ENCODE results near the gene MTHFD2.
A peak's percentile ranks its signal among the peaks of the same experiment; 100 is the strongest.

The MTHFD2 gene

GRCh38 chr2:74188018-74188601, 10.3 kb upstream of the MTHFD2 start (continued):
- TF ChIP-seq ZNF791 (tag by site-specific recombination; IDR thresholded peaks at IDR 0.05) (no peak), ZNF600 (tag by site-specific recombination; IDR thresholded peaks at IDR 0.05) (peak; percentile 97), TSHZ1 (tag by site-specific recombination; IDR thresholded peaks at IDR 0.05; ENCODE audit: borderline replicate concordance) (no peak), ZNF629 (tag by site-specific recombination; IDR thresholded peaks at IDR 0.05) (0 out of 2 replicates have a peak, but pooled peaks have one; percentile 29), ZNF366 (tag by site-specific recombination; conservative IDR thresholded peaks at IDR 0.05) (peak; percentile 84), PRDM6 (tag by site-specific recombination; IDR thresholded peaks at IDR 0.05) (no peak), ZXDB (tag by site-specific recombination; IDR thresholded peaks at IDR 0.05) (no peak), ZNF560 (tag by site-specific recombination; IDR thresholded peaks at IDR 0.05; ENCODE audit: borderline replicate concordance) (no peak), ZNF704 (tag by site-specific recombination; IDR thresholded peaks at IDR 0.05) (no peak), ZNF398 (tag by site-specific recombination; IDR thresholded peaks at IDR 0.05) (peak; percentile 53)

GRCh38 chr2:74188696-74189095, 9.7 kb upstream of the MTHFD2 start:
- Histone ChIP-seq H3K27ac (ENCODE audit: extremely low read depth, low read depth, low read length) (no peak overlapping the region), H3K4me3 (ENCODE audit: low read depth, low read length) (no peak overlapping the region), H3K4me1 (ENCODE audit: control insufficient read depth, insufficient read depth, low read length) (no peaks in the 10 kb centered on the region), H3K9me3 (ENCODE audit: control insufficient read depth, insufficient read depth, low read depth, low read length) (no peaks in the 10 kb centered on the region), H3K36me3 (ENCODE audit: control insufficient read depth in 2 of 2, insufficient read depth in 1 of 2, low read length in 2 of 2) (no peaks in the 10 kb centered on the region)
- TF ChIP-seq ZNF843 (tag by site-specific recombination; IDR thresholded peaks at IDR 0.05) (no peak), ZNF692 (tag by site-specific recombination; IDR thresholded peaks at IDR 0.05) (no peak), ZNF677 (tag by site-specific recombination; IDR thresholded peaks at IDR 0.05) (no peak), REST (tag by site-specific recombination; IDR thresholded peaks at IDR 0.05) (no peak), ZSCAN16 (tag by site-specific recombination; IDR thresholded peaks at IDR 0.05) (no peak), ZNF433 (tag by site-specific recombination; IDR thresholded peaks at IDR 0.05; ENCODE audit: low read depth) (no peak), ZBTB49 (tag by site-specific recombination; IDR thresholded peaks at IDR 0.05; ENCODE audit: low read depth) (no peak), ZEB2 (tag by site-specific recombination; IDR thresholded peaks at IDR 0.05) (no peak), ZNF138 (tag by site-specific recombination; IDR thresholded peaks at IDR 0.05; ENCODE audit: borderline replicate concordance) (no peak), ZNF521 (tag by site-specific recombination; IDR thresholded peaks at IDR 0.05) (no peak)
- ChIA-PET CTCF (interaction anchor here (0.7 kb wide), 1 partner anchor 38 kb away, joined by 3 read pairs; no protein-coding TSS in a partner anchor), POLR2A (interaction anchor here (2.0 kb wide), 1 partner anchor 10 kb away, joined by 16 read pairs; the partner anchor contains the start of gene MTHFD2)

Measured in HEK293 (cell line).